GM12891 (cell line): ENCODE results near the gene DNAH17. TPM values are rescaled to one million over a fixed set of nuclear protein-coding genes. Genes with fewer than 3 reads are reported as not detected.

ENCODE experiments used
- DNase-seq: peaks from one replicate; pipeline ENCODE4 v3.0.0; 2011; ENCODE audit warnings: low spot score; ENCODE audit not compliant: insufficient read length
- FAIRE-seq: peaks from 2 replicates; lab custom pipeline; 2011; peaks lifted over from hg19 to GRCh38; lab: Jason Lieb, UNC
- PAX5 ChIP-seq: IDR thresholded peaks from 2 replicates; pipeline ENCODE4 v1.6.1; 2011; ENCODE audit warnings: low read length, moderate library complexity, mild to moderate bottlenecking; ENCODE audit not compliant: insufficient read depth, severe bottlenecking
- POLR2A ChIP-seq: IDR thresholded peaks from 2 replicates; pipeline ENCODE4 v1.6.1; 2011; ENCODE audit warnings: low read depth, low read length, control low read depth
- POLR2AphosphoS5 ChIP-seq: IDR thresholded peaks from 2 replicates; pipeline ENCODE4 v1.6.1; 2011; ENCODE audit warnings: low read depth, low read length, control low read depth
- POU2F2 ChIP-seq: IDR thresholded peaks from 2 replicates; pipeline ENCODE4 v1.6.1; 2011; ENCODE audit warnings: low read depth, mild to moderate bottlenecking, control low read depth, low read length, moderate library complexity
- SPI1 ChIP-seq: IDR thresholded peaks from 2 replicates; pipeline ENCODE4 v1.6.1; 2011; ENCODE audit warnings: low read depth, low read length, control low read depth
- TAF1 ChIP-seq: IDR thresholded peaks from 2 replicates; pipeline ENCODE4 v1.6.1; 2011; ENCODE audit warnings: low read depth, low read length, control low read depth
- polyA plus RNA-seq: library from polyadenylated mRNA; unstranded; fragments of >200 nt; gene quantifications from one replicate; pipeline ENCODE4 v1.2.1, GENCODE V29; 2012; ENCODE audit warnings: low read depth, missing spikeins, inconsistent platforms; ENCODE audit not compliant: missing spikeins

DNAH17 gene, protein sequence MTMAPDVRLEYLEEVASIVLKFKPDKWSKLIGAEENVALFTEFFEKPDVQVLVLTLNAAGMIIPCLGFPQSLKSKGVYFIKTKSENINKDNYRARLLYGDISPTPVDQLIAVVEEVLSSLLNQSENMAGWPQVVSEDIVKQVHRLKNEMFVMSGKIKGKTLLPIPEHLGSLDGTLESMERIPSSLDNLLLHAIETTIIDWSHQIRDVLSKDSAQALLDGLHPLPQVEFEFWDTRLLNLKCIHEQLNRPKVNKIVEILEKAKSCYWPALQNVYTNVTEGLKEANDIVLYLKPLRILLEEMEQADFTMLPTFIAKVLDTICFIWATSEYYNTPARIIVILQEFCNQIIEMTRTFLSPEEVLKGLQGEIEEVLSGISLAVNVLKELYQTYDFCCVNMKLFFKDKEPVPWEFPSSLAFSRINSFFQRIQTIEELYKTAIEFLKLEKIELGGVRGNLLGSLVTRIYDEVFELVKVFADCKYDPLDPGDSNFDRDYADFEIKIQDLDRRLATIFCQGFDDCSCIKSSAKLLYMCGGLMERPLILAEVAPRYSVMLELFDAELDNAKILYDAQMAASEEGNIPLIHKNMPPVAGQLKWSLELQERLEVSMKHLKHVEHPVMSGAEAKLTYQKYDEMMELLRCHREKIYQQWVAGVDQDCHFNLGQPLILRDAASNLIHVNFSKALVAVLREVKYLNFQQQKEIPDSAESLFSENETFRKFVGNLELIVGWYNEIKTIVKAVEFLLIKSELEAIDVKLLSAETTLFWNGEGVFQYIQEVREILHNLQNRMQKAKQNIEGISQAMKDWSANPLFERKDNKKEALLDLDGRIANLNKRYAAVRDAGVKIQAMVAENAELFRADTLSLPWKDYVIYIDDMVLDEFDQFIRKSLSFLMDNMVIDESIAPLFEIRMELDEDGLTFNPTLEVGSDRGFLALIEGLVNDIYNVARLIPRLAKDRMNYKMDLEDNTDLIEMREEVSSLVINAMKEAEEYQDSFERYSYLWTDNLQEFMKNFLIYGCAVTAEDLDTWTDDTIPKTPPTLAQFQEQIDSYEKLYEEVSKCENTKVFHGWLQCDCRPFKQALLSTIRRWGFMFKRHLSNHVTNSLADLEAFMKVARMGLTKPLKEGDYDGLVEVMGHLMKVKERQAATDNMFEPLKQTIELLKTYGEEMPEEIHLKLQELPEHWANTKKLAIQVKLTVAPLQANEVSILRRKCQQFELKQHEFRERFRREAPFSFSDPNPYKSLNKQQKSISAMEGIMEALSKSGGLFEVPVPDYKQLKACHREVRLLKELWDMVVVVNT (N-terminal part only)
- 3.0 TPM for polyA plus RNA-seq

DNA sequence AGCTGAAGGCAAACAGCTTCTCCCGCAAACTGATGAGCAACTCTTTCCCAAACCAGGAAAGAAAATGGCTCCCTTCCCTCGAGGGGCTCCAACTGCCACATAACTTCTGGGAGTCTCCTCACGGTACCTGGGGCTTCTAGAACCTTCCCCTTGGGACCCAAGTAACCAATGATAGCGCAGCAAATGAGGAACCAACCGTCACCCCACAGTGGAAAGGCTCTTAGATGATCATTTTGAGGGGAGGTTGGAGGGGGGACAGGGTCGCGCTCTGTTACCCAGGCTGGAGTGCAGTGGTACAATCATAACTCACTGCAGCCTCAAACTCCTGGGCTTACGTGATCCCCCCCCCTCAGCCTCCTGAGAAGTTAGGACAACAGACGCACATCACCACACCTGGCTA is at the start of gene DNAH17:
Gene DNAH17 (minus strand): TSS at position 101 of the 400 bp plus-strand sequence. CDS start 2,339 bp downstream, outside the sequence.
- DNase-seq (no peak), FAIRE-seq (no peak)
- TF ChIP-seq POLR2A (no peak), PAX5 (no peak), POU2F2 (no peak), POLR2AphosphoS5 (no peak), TAF1 (no peak), SPI1 (no peak)

DNA sequence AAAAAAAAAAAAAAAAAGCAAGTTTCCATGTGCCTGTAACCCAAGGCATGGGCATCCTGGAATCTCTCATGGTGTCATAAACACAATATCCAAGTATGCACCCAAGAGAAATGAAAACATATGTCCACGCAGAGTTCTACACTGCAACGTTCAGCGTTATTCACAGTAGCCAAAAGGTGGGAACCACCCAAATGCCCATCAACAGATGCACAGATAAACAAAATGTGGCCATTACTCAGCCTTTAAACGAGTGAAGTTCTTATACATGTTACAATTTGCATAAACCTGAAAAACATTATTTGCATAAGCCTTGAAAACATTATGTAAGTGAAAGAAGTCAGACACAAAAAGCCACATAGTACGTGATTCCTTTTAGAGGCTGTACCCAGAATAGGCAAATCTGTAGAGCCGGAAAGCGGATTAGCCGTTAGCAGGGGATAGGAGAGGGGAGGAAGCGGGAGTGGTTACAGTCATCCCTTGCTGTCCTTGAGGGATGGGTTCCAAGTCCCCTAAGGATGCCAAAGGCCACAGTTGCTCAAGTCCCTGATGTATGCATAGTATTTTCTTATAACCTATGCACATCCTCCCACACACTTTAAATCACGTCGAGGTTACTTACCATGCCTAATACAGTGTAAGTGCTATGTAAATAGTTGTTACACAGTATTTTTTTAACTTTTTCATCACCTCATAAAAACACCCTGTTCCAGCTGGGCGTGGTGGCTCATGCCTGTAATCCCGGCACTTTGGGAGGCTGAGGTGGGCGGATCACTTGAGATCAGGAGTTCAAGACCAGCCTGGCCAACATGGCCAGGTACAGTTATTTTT is 47.3 kb upstream of the DNAH17 start:
- FAIRE-seq (no peak), DNase-seq (no peak)
- no peak for TF ChIP-seq TAF1
- no peak for TF ChIP-seq POU2F2
- TF ChIP-seq POLR2A, result no peak
- TF ChIP-seq SPI1, result no peak
- no peak for TF ChIP-seq PAX5
- TF ChIP-seq POLR2AphosphoS5, result no peak

DNA sequence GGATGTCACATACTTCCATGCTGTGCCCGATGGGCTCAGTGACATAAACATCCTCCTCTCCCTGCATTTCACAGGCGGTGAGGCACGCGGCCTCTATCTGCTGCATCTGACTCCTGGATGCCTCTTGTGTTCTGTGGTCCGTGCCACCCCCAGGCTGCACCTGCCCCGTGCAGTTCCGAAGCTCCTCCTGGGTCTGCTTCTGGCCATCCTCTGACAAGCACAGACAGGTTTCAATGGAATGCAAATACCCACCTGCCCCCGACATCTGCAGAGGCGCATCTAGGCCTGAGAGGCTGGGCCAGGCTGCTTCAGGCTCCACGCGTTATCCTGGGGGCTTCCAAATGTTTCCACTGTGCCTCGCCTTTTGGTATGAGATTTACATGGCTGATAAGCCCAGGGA is 46.3 kb upstream of the DNAH17 start:
- no peak for TF ChIP-seq POU2F2
- no peak for TF ChIP-seq SPI1
- TF ChIP-seq POLR2A, result no peak
- TF ChIP-seq POLR2AphosphoS5, result no peak
- TF ChIP-seq TAF1, result no peak
- TF ChIP-seq PAX5, result no peak
- DNase-seq, result no peak

DNA sequence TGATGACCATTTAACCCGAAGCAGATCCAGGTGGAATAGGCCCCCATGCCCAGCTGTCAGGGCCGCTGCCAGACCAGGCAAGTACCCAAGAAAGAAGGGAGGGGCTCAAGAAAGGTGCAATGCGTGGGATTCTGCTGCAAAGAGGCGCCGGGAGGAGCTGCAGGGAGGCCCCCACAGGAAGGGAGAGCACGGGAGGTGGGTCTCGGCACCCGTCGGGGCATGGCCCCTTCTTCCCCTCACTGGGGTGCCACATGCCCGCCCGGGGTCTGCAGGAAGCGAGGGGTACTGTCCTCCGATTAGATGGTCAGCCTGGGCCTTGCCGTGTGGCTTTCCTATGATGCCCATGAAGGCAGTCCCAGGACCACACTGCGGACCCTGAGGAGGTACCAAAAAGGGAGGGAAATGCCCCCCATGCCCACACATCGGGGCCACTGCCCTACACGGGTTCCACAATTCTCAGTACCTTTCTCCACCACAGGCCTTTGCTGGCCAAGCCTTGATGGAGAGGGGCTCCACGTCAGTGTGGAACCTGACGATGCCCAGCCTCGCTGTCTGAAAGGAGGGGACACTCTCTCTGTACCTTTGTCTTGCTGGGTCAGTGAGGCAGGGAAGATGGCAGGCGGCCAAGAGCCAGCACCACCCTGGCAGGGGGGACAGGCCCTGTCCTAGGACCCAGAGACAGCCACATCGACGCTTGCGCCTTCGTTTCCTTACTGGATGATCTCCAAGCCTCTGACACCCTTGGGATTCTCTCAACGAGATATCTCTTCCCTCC is 45.5 kb upstream of the DNAH17 start:
- no peak for DNase-seq
- no peak for FAIRE-seq
- TF ChIP-seq POLR2AphosphoS5 (no peak), SPI1 (no peak), POLR2A (no peak), PAX5 (no peak), POU2F2 (no peak), TAF1 (no peak)

More for the DNA sequence above, 46.3 kb upstream of the DNAH17 start:
- FAIRE-seq, result no peak

DNA sequence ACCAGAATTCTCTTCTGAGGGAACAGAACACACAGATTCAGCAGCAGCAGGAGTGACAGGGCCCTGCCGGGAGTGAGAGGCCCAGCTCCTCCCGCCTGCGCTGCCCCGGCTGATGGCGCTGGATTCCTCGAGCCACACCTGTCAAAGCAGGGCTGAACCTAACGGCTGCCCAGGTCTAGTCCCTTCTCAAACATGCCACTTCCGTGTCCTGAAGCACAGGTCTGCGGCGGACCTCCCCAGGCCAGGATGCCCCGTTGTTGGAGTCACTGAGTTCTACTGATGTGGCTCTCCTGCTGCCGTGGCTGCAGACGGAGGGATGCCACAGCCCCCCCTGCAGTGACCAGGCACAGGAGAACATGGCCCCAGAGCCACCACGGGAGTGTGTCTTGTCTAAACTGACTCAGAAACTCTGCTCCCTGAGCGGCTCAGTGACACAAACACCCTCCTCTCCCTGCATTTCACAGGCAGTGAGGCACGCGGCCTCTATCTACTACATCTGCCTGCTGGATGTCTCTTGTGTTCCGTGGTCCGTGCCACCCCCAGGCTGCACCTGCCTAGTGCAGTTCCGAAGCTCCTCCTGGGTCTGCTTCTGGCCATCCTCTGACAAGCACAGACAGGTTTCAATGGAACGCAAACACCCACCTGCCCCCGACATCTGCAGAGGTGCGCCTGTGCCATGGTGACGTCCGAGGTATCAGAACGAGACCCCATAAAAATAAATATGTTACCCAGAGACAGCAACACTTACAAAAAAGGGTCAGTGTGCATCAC is 44.7 kb upstream of the DNAH17 start:
- FAIRE-seq (no peak), DNase-seq (no peak)
- TF ChIP-seq PAX5 (no peak), POLR2A (no peak), TAF1 (no peak), SPI1 (no peak), POU2F2 (no peak), POLR2AphosphoS5 (no peak)

DNA sequence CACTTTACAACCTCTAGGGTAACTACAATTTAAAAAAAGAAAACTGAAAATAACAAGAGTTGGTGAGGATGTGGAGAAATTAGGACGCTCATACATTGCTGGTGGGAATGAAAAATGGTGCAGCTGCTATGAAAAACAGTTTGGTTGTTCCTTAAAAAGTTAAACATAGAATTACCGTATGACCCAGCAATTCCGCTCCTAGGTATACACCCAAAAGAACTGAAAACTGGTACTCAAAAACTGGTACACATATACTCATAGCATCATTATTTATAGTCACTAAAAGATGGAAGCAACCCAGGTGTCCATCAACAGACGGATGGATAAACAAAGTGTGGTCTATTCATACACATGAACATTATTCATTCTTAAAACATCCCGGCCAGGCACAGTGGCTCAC is 42.9 kb upstream of the DNAH17 start:
- TF ChIP-seq PAX5, result no peak
- no peak for TF ChIP-seq POLR2AphosphoS5
- DNase-seq (no peak), FAIRE-seq (no peak)

DNA sequence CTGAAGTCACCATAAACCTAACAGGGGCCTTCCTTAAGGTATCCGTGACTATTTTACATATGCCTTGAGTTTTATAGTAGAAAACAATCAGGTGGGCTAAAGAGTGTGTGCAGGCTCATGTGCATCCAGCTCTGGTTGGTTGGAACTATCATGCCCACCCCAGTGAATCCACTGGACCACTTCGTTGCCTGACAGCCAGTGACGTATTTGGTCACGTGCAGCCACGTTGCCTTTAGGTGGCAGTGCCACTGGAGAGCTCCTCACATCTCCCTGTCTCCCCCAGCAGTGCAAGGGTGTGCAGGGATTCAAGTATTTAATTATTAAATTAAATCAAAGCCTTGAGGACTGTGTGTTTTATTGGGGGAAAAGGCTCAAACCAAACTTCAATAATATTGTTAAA is 42.1 kb upstream of the DNAH17 start:
- DNase-seq (no peak), FAIRE-seq (no peak)
- TF ChIP-seq POLR2AphosphoS5, result no peak
- no peak for TF ChIP-seq POU2F2
- no peak for TF ChIP-seq TAF1
- no peak for TF ChIP-seq POLR2A
- no peak for TF ChIP-seq SPI1
- TF ChIP-seq PAX5, result no peak
